ENCODE results near the gene TBKBP1.

Gene TBKBP1

DNA sequence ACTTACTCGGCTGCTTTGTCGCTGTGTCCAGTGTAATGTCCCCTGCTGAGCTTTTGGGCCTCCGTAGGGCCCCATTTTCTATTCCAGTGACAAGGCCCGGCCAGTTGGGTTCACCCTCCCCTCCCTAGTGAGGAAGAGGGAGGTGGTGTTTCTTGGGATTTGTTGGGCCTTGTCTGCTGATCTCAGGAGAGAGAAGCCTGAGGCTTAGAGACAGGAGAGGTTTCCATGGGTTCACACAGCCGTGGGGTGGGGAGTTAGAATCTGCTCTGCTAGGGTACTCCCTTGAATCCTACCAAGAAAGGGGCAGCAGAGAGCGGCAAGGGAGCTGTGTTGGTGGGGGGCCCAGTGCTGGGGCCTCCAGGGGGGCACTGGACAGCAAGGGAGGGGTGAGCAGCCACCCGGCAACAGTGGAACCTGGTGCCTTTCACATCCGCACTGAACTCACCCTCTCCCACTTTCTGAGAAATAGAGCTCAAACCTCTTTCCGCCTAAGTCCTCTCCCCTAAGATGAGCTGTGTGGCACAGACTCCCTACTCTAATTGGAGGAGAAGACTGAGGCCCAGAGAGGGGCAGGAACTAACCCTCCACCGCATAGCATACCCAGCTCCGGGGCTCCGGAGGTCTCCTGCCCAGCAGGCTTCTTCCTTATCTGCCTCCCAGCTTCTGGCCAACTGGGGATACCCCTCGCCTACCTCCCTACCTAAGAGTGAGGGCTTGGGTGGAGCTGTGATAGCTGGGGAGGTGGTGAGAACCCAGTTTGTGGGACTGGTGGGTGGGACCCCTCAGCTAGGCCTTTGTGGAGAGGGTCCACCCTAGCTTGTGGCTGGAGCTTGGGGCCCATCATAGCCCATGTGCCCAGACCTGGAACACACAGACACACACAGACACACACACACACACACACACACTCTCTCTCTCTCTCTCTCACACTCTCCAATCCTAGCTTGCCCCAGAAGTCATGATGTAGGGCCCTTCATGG lies 6.8 kb downstream of the TBKBP1 start:
- DNase-seq = no peak

DNA sequence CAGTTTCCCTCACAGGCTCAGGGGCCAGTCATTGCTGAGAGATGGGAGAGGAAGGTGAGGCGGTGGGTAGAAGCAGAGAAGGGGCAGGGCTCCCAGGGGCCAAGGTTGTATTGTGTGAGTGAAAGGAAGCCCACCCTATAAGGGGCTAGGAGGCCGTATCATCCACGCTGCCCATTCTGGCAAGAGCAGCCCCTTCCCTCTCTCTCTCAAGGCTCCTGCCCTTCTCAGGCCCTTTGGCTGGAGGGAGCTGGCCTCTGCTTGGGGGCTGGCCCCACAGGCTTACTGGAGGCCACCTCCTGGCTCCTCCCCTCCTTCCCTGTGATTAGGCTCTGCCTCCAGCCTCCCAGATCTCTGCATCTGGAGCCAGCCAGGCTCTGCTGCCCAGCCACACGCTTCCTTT lies 7.6 kb downstream of the TBKBP1 start:
- no peak for DNase-seq

DNA sequence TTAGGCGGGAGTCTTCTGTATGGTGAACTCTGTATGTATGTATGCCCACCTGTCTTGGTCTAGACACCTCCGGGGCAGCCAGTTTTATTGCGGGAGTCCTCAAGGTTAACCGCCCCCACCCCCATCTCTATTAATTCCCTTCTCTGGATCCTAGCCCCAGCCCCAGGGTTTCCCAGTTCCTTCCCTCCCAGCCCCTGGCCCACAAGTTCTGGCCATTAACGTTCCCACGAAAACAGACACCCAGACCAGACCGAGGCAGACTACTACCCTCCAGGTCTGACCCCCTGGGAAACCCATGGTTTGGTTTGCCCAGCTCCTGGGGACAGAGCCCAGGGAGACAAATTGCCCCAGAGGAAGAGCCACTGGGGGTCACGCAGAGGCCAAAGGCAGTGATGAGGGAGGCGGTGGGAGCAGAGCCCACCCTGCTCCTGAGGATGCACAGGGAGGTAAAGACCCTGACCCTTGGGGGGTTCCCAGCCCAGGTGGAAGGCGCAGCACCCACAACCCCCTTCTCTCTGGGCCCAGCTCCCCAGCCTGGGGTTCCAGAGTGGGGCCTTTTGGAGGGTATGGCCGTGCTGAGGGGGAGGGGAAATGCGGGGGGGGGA lies 8.5 kb downstream of the TBKBP1 start:
- no peak for DNase-seq

DNA sequence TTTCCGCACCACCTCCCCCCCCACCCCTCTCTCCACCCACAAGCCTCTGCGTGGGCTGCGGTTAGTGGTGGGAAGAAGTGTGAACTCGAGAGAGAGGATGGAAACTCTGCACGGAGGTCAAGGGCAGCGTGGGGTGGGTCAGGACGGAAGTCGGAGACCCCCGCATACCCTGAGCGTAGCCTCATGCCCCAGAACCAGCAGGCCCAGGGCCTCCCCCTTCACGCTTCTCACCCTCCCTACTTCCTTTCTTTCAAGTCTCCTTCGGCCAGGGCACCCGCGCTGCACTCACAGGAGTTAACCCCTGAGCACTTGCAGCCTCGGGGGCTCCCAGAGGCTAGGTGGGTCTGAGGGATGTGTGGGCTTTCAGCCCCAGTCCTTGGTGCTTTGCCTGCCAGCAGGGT lies 9.2 kb downstream of the TBKBP1 start:
- no peak for DNase-seq

DNA sequence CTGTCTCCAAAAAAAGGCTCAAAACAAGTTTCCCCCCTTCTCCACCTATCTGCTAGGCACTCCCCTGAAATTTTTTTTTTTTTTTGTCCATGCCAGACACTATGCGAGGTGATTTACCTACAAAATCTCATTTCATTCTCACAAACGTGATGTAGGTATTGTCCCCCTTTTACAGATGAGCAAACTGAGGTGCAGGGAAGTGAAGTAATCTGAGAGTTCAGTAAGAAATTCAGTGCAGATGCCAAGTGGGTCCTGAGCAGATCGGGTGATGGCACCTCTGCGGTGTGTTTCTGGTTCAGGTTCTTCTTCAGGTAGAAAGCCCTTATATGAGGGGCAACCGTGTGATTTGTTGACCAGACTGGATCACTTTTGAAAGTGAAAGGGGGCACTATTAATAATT lies 9.7 kb downstream of the TBKBP1 start:
- no peak for DNase-seq

DNA sequence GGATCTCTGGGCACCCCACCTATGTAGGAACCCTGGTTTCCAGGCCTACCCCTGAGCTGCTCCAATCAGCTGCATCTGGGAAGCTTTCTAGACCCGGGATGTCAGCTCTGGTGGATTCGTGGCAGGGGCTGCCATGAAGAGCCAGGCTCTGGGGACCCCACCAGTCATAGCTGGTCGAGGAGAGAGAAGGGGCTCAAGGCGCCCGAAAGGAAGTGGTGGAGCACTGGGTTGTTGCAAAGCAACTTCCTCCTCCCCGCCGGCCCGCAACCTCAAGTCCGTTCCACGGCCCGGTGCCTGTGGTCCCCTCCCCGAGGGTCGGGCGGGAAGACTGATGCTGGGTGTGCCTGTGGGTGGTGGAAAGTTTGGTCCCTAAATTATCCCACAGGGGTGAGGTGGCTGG lies 10.2 kb downstream of the TBKBP1 start:
- no peak for DNase-seq

DNA sequence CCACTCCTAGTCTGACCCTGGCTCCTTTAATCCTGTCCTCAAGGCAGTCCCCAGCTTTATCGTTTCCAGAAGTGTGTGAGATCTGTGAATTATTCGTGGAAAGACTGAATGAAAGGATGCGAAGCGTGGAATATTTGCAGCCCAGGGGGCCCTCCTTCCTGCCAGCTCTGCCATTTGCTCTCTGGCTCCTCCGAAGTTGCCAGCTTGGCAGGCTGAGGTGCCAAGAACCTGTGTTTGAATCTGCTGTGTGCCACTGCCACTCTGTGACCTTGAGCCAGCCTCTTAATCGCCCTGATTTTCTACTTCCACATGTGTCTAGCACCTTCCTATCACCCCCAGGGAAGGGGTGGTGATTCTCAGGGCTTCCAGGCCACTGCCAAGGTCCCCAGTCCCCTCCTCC lies 10.8 kb downstream of the TBKBP1 start:
- no peak for DNase-seq

DNA sequence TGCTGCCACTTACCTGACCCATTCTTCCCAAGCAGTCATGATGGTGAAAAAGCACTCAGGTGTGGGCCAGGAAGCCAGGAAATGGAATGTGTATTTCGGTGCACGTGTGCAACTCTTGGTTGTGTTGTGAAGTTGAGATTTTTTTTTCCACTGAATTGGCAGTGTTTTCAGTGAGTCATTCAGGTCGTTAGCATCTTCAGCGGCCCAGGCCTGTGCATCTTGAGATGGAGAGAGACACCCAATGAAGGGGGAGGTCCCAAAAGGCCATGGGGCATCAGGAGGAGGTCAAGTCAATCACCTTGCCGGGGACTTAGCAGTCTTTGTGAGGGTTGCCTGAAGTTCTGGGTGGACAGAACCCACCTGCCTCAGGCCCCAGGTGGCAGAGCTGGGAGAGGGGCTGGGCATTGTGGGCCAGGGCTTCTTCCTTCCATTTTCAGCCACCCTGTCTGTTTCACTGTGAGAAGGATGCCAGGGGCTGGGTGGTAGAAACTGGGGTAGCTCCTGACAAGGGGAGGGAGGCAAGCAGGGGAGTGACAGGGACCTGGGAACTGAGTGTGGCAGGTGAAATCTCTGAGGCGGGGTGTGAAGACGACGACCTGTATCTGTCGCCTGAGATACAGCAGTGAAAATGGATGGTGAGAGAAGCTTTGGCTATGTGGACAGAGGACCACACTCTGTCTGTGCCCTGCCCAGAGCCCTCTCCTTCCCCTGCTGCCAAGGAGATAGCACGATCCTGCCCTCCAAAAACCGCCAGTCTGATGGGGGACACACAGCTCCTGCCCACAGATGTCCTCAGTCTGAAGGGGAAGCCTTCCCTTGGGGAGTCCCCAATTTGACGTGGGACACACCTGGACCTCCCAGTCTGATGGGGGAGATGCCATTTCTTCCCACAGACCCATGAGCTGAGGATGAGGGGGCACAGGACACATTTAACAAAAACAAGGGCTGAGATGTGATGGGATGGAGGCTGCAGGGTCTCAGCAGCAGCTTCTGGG lies 11.9 kb downstream of the TBKBP1 start:
- DNase-seq = no peak

DNA sequence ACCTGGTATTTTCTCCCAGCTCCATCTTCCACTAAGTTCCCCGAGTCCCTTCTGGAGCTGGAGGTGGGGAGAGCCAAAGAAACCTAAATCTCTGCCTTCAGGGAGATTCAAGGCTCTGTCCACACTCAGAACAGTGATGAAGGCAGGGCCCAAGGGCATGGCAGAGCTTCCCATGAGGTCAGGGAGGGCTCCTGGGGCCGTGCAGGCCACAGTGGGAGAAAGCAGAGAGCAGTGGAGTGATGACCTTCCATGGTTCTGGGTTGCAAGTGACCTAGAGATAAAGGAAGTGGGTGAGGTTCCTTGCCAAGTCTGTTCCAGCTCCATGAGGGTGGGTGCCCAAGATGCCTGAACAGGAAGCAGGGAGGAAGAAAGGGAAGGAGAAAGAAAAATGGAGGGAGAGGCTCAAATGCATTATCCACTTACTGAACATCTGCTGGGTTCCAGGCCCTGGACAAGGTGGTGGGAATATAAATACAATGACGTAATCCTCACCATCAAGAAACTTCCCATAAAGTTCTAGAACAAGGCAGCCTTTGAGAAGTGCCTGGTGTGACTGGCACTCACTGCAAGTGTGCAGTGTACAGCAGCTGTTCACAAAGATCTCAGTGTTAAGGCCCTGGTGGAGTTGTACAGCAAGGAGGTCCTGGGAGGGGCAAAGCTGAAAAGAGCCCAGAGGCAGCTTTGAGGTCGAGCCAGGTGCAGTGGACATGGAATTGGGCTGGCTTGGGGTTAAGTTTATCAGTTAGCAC lies 13.3 kb downstream of the TBKBP1 start:
- no peak for DNase-seq

DNA sequence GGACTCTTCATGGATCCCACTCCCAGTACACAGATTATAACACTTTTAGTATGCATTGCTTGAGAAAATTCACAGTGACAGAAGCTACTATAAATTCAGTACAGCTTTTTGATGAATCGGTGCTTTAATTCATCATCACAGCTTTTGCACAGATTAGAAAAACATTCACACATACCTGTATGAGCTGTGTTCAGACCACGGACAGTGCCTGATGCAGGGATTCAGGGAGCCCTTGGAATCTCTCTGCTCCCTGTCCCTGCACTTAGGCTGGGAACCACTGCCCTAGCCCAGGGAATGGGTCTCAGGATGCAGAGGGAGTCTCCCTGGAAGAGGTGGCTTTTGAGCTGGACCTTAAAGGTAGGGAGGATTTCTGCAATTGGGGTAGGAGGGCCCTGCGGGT lies 13.9 kb downstream of the TBKBP1 start:
- no peak for DNase-seq

DNA sequence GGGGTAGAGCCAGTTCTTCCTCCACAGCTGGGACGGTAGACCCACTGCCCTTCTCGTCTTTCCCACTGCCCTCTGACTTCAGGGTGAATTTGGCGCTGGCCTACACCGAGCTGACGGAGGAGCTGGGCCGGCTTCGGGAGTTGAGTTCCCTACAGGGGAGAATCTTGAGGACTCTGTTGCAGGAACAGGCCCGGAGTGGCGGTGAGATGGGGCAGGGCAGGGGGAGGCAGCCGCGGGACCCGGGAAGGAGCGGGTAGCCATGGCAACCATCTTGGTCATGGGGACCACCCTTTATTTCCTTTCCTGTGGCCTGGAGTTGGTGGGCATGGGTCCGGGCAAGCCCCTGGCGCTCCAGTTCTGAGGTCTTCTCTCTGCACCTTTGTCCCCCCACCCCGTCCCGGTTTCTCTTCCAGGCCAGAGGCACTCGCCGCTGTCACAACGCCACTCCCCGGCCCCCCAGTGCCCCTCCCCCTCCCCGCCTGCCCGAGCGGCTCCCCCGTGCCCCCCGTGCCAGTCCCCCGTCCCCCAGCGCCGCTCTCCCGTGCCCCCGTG lies 14.4 kb downstream of the TBKBP1 start:
- no peak for DNase-seq

DNA sequence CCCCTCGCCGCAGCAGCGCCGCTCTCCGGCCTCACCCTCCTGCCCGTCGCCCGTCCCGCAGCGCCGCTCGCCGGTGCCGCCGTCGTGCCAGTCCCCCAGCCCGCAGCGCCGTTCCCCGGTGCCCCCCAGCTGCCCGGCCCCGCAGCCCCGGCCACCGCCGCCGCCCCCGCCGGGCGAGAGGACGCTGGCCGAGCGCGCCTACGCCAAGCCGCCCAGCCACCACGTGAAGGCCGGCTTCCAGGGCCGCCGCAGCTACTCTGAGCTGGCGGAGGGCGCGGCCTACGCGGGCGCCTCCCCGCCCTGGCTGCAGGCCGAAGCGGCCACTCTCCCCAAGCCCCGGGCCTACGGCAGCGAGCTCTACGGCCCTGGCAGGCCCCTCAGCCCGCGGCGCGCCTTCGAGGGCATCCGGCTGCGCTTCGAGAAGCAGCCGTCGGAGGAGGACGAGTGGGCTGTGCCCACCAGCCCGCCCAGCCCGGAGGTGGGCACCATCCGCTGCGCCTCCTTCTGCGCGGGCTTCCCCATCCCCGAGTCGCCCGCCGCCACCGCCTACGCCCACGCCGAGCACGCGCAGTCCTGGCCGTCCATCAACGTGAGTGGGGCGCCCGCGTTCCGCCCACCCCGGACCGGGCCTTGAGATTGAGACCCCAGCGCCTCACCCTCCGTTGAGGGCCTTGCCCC lies 15.0 kb downstream of the TBKBP1 start:
- no peak for DNase-seq

DNA sequence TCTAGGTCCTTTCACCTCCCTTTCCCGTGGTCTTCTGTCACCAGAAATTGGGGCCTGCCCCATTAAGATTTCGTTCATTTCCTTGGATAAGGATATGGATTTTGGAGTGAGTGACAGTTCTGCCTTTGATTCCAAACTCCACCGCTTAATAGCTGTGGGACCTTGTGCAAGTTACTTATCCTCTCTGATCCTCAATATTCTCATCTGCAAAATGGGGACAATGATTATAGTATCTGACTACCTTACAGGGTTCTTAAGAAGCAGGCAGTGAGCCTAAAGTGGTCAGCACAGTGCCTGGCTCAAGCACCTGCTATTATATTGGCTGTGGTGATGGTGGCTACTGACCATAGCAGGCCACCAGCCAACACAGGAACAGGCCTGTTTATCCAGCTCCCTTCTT lies 15.6 kb downstream of the TBKBP1 start:
- no peak for DNase-seq

DNA sequence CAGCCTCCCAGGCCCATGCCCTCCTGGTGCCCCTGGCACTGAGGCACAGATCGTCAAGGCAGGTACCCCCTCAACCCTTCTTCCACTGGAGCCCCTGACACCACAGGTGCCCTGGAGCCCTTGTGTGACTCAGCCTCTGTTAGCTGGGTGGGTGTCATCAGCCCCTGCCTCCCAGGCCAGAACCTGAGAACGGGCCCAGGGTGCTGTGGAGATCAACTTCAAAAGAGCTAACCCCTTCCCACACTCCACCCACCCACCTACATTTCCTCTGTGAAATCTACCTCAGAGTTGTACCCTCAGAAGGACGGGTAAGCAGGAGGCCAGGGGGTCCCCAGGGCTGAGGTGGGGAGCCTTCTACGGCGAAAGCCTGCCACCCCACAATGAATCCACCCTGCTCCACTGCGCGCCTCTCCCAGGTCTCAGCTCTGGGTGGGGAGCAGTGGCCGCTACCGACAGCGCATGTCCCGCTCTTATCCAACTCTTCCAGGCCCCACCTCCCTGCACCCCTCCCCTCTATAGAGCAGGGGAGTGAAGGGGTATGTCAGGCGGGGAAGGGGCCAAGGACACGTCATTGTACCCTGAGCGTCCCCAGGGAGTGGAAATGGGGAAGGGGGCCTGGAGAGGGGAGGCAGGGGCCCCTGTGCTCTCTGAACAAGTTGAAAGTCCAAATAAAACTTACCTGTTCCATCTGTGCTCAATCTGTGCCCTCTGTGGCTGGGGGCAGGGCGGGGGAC lies 17.6 kb downstream of the TBKBP1 start:
- DNase-seq = no peak

DNA sequence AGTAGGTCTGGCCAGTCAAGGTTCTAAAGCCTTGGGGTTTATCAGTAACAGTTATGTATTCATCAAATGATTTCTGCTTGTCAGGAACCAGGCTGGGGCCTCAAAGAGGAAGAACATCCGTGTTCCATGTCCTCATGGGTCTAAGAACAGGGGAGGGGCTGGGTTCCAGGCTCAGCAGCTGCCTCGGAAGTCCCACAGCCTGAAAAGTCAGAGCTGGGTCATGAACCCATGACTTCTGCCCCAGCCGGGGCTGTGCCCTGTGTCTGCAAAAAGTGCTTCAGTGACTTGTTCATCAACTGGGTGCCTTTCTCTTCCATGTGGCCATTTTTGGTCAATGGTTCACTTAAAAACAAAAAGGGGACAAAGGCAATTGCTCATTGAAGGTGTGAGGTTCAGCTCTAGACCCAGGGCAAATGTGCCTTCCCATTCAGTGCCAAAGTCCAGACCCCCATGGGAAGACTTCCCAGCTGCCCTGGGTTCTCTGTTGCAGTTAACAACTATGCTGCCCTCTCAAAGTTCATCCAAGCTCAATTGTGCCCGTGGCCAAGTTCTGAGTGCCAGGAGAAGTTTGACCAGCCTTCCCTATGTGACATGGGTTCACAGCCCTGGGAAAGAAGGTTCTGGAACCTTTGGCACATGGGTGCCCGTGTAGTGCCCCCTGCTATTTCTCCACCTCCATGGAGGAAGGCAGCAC lies 18.5 kb downstream of the TBKBP1 start:
- no peak for DNase-seq

DNA sequence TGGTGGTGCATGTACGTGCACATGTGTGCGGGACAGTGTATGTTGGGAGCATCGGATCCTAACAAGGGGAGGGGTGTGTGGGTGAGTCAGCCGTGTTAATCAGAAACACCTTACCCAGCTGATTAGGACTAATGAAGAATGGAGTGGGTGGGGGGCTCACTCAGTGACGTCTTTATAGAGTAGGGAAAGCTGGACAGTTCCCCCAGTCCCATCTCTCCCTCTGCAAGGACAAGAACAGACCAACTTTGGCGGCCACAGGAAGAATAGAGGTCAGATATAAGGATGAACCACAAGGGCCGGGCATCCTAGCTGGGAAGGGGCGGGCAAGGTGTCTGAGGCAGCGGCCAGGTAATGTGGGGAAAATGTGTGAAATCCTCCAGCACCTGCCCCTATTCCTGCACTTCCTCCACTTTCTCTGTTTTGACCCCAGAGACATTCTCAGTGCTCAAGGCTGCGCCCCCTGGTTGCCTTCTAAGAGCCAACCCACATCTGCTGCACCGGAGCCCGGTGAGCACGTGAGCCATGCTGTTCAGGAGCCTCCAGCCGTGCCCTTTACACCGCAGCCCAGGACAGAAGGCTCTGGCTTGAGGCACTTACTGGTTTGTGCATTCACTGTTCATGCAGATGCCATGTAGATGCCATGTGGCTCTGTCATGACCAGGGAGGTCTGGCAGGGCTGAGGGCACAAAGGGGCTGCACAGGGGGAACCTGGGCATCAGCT lies 20.2 kb downstream of the TBKBP1 start:
- DNase-seq = no peak

DNA sequence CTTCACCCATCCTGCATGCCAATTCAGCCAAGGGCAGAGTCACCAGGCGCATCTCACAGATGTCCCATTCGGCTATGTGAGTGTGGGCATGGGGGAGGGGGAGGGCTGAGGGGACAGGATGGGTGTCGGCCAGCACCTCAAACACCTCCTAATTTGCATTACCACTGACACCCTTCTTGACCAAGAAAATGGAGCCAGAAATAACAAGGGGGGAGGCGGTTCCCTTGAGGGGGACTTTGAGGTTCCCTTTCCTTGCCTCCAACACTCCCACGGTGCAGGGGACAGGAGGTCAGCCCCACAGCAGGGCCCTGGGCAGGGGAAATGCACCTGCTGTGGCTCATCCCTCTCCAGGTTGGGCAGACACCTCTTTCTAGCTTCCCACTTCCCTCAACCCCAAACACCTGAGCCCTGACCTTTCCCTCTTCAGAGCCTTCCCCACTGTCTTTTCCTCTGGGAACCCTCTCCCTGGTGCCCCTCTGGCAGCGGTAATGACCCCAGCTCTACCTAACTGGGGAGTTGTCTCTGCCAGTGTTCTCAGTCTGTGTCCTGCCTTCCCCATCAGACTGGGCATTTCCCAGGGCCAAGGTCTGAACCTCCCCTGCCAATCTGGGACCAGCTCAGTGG lies 20.9 kb downstream of the TBKBP1 start:
- no peak for DNase-seq

DNA sequence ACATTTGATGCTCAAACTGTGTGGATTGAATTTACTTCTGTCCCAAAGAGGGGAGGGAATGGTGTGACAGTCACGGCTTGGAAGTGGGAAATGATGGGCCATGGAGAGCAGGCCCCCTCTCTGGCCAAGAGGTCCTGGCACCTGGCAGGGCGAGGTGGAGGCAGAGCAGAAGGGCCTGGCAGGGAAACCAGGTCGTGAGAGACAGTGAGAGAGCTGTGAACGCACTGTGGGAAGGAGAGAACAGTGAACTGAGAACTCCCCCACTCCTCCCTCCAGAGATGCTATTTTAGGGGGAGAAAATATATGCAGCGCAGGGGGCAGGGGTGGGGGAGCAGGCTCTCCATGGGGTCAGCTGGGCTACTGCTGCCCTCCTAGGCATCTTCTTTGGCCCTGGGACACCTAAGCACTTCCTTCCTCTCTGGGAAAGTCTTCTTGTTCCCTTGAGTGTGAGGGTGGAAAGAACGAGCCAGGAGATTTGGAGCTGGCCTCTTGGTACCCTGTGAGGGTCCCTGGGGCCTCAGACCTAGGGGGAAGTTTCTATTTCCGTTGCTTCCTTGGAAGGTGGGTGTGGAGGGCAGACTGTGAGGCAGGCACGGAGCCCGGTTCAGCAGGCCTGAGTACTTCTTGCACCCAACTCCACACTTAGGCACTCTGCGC lies 21.8 kb downstream of the TBKBP1 start:
- DNase-seq = no peak

Measured in NCI-H187 treated with DMSO at 0.1 percent for 48 hours (cell line).